Activated T-cell treated with anti-CD3 and anti-CD28 coated beads, Interleukin-2, amount 50 U/mL, for 1 hour (primary cell): ENCODE data around the gene SEMA3D.

Experiments used
- DNase-seq: peaks from one replicate; pipeline ENCODE4 v3.0.0-alpha.2; 2020

Gene SEMA3D

DNA sequence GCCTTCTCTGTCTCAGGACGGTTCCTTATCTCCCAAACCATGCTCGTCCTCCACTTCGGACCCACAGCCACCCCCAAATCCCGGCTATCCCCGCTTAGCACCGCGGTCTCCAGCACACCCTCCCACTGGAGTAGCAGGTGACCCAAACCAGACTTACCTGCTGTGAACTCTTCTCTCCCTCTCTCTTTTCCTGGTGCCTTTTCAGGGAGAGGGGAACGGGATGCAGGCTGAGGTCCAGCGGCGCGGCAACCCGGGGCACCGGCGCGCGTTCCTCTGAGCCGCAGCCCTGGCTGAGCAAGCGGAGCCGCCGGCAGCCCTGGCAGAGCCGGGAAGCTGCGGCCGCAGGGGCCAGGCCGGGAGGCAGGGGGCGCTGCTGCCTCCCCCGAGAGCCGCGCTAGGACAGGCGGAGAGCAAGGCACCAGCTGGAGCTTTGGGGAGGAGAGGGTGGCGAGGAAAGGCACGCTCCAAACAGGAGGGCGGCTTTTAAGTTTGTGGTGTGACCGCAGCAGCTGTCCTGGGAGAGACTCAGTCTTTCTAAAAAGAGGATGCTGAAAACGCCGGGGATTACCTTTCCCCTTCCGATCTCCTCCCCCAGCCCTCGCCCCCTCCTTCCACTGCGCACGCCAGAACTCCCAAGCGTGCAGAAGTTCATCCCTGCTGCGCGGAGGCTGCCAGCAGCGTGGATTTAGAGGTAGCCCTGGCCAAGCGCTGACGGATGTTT is at the start of gene SEMA3D:
TSS of gene SEMA3D (minus strand) at position 536 of the 721 bp plus-strand sequence. CDS start 65,165 bp downstream, outside the sequence.
- DNase-seq: no peak

DNA sequence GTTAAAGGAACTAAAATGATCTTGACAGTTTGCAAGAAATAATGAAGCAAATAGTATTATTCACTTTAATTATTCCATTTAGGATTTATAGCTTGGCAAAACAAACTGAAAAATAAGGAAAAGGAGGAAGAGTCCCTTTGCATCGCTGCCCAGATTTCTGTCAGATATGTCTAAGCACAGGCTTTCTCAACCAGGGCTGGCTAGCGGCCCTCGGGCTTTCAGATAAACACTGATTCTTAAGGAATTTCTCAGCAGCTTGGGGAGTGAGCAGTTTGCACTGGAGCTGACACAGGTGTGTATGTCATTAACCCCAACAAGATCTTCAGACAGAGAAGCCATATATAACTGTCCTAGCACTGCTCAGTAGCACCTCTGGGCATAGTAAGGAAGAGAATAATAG is 47.9 kb upstream of the SEMA3D start:
- no peak for DNase-seq

- DNase-seq: no peak
Measured at GRCh38 chr7:85232068-85232467, 45.2 kb upstream of the SEMA3D start.

DNA sequence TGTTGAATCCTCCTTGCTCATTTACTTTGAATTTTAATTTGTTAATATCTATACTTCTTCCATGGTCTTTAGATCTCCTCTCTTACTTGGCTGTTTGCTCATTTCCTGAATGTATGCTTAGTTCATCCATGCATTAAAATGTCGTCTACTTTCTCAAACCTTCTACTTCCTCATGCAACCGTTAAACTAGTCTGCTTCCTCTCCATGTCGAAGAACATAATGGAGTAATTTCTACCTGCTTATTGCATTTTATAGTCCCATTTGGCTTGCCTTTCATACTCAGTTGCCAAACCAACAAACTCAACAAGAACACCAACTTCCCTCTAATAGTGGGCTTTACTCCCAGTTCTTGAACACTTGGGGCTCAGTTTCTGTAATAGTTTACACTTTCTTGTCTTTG is 43.8 kb upstream of the SEMA3D start:
- no peak for DNase-seq

DNA sequence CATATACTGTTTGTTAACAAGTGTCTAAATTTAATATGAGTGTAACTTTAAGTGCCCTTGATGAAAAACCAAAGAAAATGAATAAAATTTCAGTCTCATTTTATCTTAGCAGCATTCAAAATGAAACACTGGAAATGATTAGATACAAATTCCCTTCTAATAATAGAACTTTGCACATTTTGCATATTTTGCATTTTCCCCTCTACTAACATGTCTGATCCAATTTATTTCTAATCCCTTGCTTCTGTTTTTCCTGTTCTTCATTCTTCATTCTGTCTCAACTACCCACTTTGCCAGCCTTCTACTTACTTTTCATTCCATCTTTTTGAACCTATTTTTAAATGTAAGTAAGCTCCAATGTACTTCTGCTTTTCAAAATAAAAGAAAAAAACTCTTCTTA is 42.7 kb upstream of the SEMA3D start:
- no peak for DNase-seq

DNA sequence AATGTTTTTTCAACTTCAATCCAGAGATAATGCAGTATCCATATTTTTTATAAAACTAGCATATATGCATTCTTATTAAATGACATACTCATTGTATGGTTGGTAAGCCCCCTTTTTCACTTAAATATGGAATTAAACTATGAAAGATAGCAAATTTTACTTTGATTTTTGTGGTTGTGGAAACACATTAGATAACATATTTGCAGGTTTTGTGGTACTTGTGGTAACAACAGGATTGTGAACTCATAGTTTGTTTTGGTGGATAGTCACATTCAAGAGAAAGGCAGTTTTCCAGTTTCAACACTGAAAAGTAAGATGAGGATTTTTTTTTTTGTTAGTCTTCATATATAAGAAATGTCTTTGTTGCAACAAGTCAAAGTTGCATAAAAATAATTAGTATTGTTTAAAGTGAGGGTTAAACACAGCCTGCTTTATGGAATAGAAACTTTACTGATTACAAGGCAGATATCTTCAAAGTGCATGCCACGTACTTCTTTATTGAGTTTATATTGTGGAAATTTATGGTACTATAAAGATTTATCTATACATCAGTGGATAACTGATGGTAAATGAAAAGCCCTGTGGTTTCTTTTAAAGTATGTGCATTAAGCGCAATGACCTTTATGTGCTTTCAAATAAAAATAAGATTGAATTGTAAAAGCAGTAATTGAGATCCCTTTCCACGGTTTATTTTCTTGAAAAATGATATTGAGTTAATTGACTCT is 39.7 kb upstream of the SEMA3D start:
- no peak for DNase-seq

DNA sequence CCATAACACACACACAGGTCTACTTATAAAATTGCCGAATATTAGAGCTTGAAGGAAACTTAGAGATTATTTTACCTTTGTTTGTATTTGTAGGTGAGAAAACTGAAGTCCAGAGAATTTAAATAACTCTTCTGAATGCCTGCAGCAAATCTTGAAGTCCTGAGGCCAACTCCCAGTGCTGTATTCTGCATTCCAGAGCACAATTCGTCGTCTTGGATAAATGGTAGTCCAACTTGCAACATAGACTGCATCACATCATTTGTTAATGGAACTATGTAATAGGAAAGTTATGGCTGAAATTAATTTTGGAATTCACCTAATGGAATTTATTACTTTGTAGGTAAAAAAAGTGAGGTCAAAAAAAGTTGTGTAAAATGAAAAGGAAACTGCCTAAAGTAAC is 37.3 kb upstream of the SEMA3D start:
- DNase-seq: no peak

DNA sequence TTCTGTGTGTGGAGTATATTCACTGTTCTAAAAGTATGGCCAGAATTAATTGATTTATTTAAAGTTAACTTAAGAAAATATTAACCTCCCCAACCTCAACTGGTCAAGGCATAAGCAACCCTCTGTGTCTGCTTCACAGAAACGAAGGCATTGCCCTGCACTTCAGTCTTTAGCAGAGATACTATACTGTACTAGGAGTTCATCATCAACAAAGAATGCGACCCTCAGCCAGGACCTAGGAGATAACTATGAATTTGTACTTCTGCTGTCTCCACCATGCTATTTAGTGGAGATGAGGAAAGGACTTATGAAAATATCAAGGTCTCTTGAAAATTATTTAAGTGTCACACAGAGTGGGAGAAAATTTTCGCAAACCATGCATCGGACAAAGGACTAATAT is 35.7 kb upstream of the SEMA3D start:
- DNase-seq: no peak

GRCh38 chr7:85221796-85222195 is 34.9 kb upstream of the SEMA3D start:
- DNase-seq: no peak

DNA sequence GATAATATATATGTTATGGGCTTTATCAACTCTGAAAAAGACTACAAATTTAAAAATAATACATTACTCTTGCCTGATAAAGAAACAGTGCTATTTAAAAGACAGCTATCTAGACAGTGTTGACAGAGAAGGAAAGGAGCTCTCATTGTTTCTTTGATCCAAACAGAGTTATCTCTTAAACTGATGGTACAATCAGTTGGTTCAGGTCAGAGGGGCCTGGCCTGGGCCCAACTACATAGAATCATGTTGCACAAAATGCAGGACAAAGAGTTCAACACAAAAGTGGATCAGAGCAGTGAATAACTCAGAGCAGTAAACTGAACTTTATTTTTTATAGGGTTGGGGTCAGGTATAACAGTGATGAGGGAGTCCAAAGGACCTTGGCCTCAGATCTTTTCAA is 33.8 kb upstream of the SEMA3D start:
- DNase-seq: no peak

DNA sequence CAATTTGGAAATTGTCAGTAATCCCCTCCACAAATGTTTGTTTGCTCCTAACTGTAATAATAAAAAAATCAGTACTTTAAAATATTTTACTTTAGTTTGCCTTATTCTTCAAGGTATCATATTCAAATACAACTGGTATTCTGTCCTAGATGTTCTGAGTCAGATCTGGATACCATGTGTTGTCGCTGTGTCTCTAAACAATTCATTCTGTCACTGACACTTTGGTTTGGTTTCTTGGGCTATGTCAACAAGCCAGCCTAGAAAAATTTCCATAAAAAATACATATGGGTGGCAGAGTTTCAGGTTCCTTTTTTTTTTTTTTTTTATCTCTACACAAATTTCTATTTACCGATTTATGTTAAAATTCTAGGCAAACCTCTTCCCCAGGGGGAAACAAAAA is 33.2 kb upstream of the SEMA3D start:
- DNase-seq: no peak

- DNase-seq: no peak
Measured at GRCh38 chr7:85217085-85217484, 30.2 kb upstream of the SEMA3D start.

DNA sequence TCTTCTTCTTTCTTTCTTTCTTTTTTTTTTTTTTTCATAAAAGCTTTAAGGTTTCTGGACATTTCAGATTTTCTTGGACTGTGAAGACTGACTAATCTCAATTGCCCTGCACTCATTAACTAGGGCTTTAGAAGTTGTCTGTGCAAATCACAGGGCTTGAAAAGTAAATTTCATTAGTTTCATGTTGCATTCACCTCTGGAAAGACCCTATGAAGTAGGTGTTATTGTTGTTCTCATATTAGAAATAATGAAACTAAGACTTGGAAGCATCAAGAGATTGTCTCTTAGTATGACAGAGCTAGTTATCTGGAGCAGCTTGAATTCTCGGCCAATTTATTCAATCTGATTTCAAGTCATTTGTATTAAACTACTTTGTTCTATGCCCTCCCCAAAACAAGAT is 28.2 kb upstream of the SEMA3D start:
- no peak for DNase-seq

DNA sequence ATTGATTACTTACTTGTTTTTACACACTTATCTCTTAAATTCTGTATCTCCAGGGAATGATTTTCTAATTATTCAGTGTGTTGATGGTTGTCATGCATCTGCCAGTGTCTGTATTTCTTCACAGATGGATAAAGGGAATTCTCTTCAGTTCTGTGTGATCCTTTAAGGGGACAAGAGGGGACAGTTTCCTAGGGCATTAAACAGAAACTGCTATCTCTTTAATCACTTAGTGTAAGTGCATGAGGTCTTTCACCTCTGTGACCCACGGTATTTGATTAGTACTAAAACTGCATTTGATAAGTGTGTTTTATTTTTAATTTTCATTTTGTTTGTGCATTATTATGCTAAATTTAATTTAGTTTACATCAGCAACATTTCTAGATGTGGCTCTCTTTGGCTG is 26.6 kb upstream of the SEMA3D start:
- no peak for DNase-seq

DNA sequence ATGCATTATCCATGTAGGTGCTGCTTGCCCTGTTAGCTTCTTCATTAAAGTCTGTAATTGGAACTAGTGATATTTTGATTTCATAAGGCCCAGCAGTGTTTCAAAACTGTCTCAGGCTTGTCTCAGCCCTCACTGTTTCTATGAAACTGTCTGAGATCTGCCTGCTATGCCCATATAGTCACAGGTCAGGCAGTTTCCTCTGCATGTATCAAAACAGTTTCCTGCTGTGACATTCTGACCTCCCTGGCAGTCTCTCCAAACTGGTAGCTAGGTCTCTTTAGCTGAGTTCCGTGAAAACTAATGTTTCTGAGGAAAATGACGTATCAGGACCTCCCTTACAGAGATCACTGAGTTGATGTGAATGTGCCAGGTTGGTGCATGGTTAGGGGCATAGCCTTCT is 18.9 kb upstream of the SEMA3D start:
- DNase-seq: no peak

DNA sequence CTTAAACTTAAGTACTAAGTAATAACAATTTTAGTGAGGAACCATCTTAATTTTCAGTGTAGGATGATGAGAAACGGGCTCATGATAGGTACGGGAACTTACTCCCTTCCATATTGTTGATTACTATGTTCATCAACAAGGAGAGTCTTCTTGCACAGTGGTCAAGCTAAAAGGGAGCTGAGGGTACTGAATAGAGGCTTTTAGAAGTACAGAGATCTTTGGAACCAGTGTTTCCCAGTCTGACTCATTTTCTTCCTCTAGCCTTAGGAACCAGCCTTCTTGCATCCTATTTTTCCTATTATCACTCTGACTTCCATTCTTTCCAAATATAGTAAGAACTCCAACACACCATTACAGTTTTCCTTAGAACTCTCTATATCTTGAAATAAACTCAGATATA is 17.6 kb upstream of the SEMA3D start:
- DNase-seq: no peak

GRCh38 chr7:85204061-85204460 is 17.2 kb upstream of the SEMA3D start:
- DNase-seq: no peak

- DNase-seq: no peak
Measured at GRCh38 chr7:85201209-85201608, 14.4 kb upstream of the SEMA3D start.

GRCh38 chr7:85196696-85197095 is 9.8 kb upstream of the SEMA3D start:
- no peak for DNase-seq

GRCh38 chr7:85191383-85191782 is 4.5 kb upstream of the SEMA3D start:
- DNase-seq: no peak

GRCh38 chr7:85186083-85186520 is 754 bp downstream of the SEMA3D start:
- DNase-seq: no peak

- DNase-seq: no peak
Measured at GRCh38 chr7:85185424-85186082, 1.3 kb downstream of the SEMA3D start.

DNA sequence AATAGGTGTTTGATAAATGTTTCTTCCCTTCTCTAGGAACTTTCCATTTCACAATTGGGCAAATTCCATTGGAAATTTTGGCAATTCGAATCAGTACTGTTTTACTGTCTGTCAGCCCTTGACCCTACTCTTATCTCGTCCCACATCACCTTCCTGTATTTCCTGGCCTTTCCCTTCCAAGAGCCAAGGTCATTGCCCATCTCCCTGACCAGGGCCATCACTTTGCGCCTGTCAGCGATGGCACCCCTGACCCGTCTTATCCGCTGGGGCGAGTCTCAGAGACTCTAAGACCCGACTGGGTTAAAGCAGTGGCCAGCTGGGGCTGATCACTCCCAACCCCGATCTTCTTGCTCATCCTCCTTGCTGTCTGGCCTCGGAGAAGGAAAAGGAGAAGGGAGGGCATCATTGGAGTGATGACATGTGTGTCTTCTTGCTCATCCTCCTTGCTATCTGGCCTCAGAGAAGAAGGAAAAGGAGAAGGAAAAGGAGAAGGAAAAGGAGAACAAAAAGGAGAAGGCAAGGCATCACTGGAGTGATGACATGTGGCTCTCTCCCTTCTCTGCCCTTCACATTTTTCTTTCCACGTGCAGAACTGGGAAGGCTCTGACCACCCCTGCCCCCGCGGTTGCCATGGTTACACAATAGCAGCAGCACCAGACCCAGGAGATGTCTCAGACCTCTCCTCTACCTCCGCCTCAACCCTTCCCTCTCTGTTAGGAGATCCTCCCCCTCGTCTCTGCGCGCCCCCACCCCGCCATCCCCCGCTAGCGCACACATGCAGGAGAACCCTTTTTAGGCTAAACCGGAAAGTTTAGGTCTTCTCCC is 2.0 kb downstream of the SEMA3D start:
- DNase-seq: no peak
